CD14-positive monocyte (primary cell): Measurements from ENCODE around the gene NKG7. TPM values are rescaled to one million over a fixed set of nuclear protein-coding genes. Genes with fewer than 3 reads are reported as not detected.
A peak's percentile ranks its signal among the peaks of the same experiment; 100 is the strongest.
"Not testable (repeated sequence)": the region's sequence is repeated elsewhere in the genome, so short reads cannot be mapped to it uniquely, and the experiment has no call there.

Experiments
- DNase-seq, 3 donors: peaks; one replicate each; pipeline ENCODE4 v3.0.0-alpha.2; 2011 to 2022
- H2AFZ ChIP-seq: 2 replicates; pipeline ENCODE4 v1.6.0; 2012; ENCODE audit warnings: mild to moderate bottlenecking, low read depth, low read length, inconsistent platforms; ENCODE audit not compliant: insufficient read depth, poor library complexity, severe bottlenecking
- H3K27ac ChIP-seq, 2 donors: 1 replicate in 1 of 2; 2 replicates in 1 of 2; pipeline ENCODE4 v1.5.1; 2012 to 2013; ENCODE audit warnings: low read length in 2 of 2, control low read depth in 1 of 2, inconsistent platforms in 1 of 2, low read depth in 1 of 2, mild to moderate bottlenecking in 1 of 2
- H3K27me3 ChIP-seq, 2 donors: one replicate each; pipeline versions ENCODE4 v1.6.0 to v1.6.1; 2011 to 2013; ENCODE audit warnings: low read length in 2 of 2; ENCODE audit not compliant: control insufficient read depth in 2 of 2, insufficient read depth in 2 of 2
- H3K36me3 ChIP-seq, 2 donors: replicated peaks in 1 of 2; 1 replicate in 1 of 2; 2 replicates in 1 of 2; pipeline versions ENCODE4 v1.5.1 to v1.6.1; 2012 to 2013; ENCODE audit warnings: low read length in 2 of 2, control low read depth in 1 of 2, inconsistent platforms in 1 of 2, mild to moderate bottlenecking in 1 of 2; ENCODE audit not compliant: insufficient read depth in 2 of 2, control insufficient read depth in 1 of 2
- H3K4me1 ChIP-seq, 2 donors: 1 replicate in 1 of 2; 2 replicates in 1 of 2; pipeline versions ENCODE4 v1.5.1 to v1.6.1; 2012 to 2013; ENCODE audit warnings: low read length in 2 of 2, control low read depth in 1 of 2, inconsistent platforms in 1 of 2, mild to moderate bottlenecking in 1 of 2, moderate library complexity in 1 of 2; ENCODE audit not compliant: insufficient read depth in 2 of 2, control insufficient read depth in 1 of 2
- H3K4me2 ChIP-seq: replicated peaks from 2 replicates; pipeline ENCODE3; 2012; ENCODE audit warnings: low read length, moderate library complexity, mild to moderate bottlenecking; ENCODE audit not compliant: poor library complexity, severe bottlenecking; ENCODE audit errors: extremely low read depth
- H3K4me3 ChIP-seq, 3 experiments: fragments of 200-600 bp in 1 of 3; sonication (generic) in 1 of 3; replicated peaks in 1 of 3; 1 replicate in 2 of 3; 2 replicates in 1 of 3; pipeline ENCODE4 v1.5.1; 2011 to 2013; ENCODE audit warnings: low read length in 3 of 3, mild to moderate bottlenecking in 3 of 3, control low read depth in 2 of 3, low read depth in 2 of 3, inconsistent platforms in 1 of 3, moderate library complexity in 1 of 3
- H3K79me2 ChIP-seq: 2 replicates; pipeline ENCODE4 v1.6.0; 2012; ENCODE audit warnings: mild to moderate bottlenecking, control low read depth, inconsistent platforms, low read length, moderate library complexity; ENCODE audit not compliant: insufficient read depth
- H3K9ac ChIP-seq: 2 replicates; pipeline ENCODE4 v1.6.0; 2017; ENCODE audit warnings: low read length, mild to moderate bottlenecking; ENCODE audit not compliant: insufficient read depth, poor library complexity, severe bottlenecking
- H3K9me3 ChIP-seq, 2 donors: replicated peaks in 1 of 2; 1 replicate in 1 of 2; 2 replicates in 1 of 2; pipeline versions ENCODE4 v1.5.1 to v1.6.1; 2012 to 2013; ENCODE audit warnings: low read length in 2 of 2, control low read depth in 1 of 2; ENCODE audit not compliant: control insufficient read depth in 1 of 2, insufficient read depth in 1 of 2
- H4K20me1 ChIP-seq: 2 replicates; pipeline ENCODE4 v1.6.0; 2012; ENCODE audit warnings: mild to moderate bottlenecking, low read length, control low read depth, moderate library complexity; ENCODE audit not compliant: insufficient read depth
- H3K27ac Mint-ChIP-seq, 7 donors: one replicate each; pipeline ENCODE4 v1.8.0; 2020; ENCODE audit warnings: mild to moderate bottlenecking in 7 of 7, mixed read lengths in 7 of 7, moderate library complexity in 6 of 7, inconsistent platforms in 2 of 7
- H3K27me3 Mint-ChIP-seq, 3 donors: one replicate each; pipeline ENCODE4 v1.8.0; 2021 to 2022; ENCODE audit warnings: low read depth in 3 of 3, mild to moderate bottlenecking in 3 of 3, mixed read lengths in 3 of 3, moderate library complexity in 3 of 3, inconsistent platforms in 1 of 3
- H3K36me3 Mint-ChIP-seq, 2 donors: one replicate each; pipeline ENCODE4 v1.8.0; 2020; ENCODE audit warnings: mixed read lengths in 2 of 2, inconsistent platforms in 1 of 2, mild to moderate bottlenecking in 1 of 2
- H3K4me1 Mint-ChIP-seq: one replicate; pipeline ENCODE4 v1.8.0; 2020; ENCODE audit warnings: mild to moderate bottlenecking, mixed read lengths
- H3K4me3 Mint-ChIP-seq, 2 donors: one replicate each; pipeline ENCODE4 v1.8.0; 2020; ENCODE audit warnings: mild to moderate bottlenecking in 2 of 2, mixed read lengths in 2 of 2, moderate library complexity in 1 of 2
- H3K9me3 Mint-ChIP-seq, 7 donors: one replicate each; pipeline ENCODE4 v1.8.0; 2020 to 2022; ENCODE audit warnings: mixed read lengths in 7 of 7, mild to moderate bottlenecking in 6 of 7, moderate library complexity in 6 of 7, inconsistent platforms in 2 of 7
- CTCF ChIP-seq: fragments of 200-600 bp; IDR thresholded peaks from one replicate; pipeline ENCODE4 v1.8.0; 2022; ENCODE audit warnings: antibody characterized with exemption, mild to moderate bottlenecking
- WGBS: methylation state at CpG from one replicate; pipeline ENCODE4 v1.1.5; 2013; ENCODE audit warnings: missing lambda C conversion rate; ENCODE audit not compliant: insufficient coverage; 5-methylcytosine and 5-hydroxymethylcytosine counted together
- intact Hi-C, 2 donors: fragments of 100-400 bp; cut with micrococcal nuclease; formaldehyde crosslinking; loops; one replicate each; pipeline versions ENCODE4 v1.15.0 to v1.15.1; 2023
- polyA plus RNA-seq, 3 donors: library from polyadenylated mRNA; depleted of rRNA in 1 of 3; unstranded in 2 of 3; stranded (reverse) in 1 of 3; fragments of 300-500 nt in 2 of 3; fragments of >200 nt in 1 of 3; fragmentation: Illumina TruSeq in 2 of 3; gene quantifications; 1 replicate in 2 of 3; 2 replicates in 1 of 3; pipeline ENCODE4 v1.2.3, GENCODE V29; 2012 to 2021

NKG7 gene
- polyA plus RNA-seq, 3 donors: 11.1 to 19.9 (median 16.4) TPM

- H3K4me3 ChIP-seq: peak overlapping the region in 1 of 3 experiments; percentile 11
- H3K27me3 ChIP-seq: peaks cover 0 to 9% of the 10 kb centered on the region in 2 donors
- no peak for TF ChIP-seq CTCF
- H3K9me3 Mint-ChIP-seq: peaks cover 0 to 13% (median 1%) of the 10 kb centered on the region in 7 donors
- peaks cover 0 to 2% of the 10 kb centered on the region in 2 donors for H3K36me3 Mint-ChIP-seq
- no peak overlapping the region for H3K9ac ChIP-seq
- 2% methylated on average over 29 of the region's 39 CpGs for WGBS
- peaks cover 9 to 24% (median 18%) of the 10 kb centered on the region in 3 donors for H3K27me3 Mint-ChIP-seq
- no peak overlapping the region for H2AFZ ChIP-seq
- peaks cover 48 to 55% of the 10 kb centered on the region in 2 donors for H3K4me1 ChIP-seq
- H3K4me1 Mint-ChIP-seq: peaks cover 42% of the 10 kb centered on the region
- peak overlapping the region in 1 of 2 donors; percentile 59 for H3K4me3 Mint-ChIP-seq
- H3K27ac ChIP-seq: no peak overlapping the region
- H3K79me2 ChIP-seq: peaks cover under 1% of the 10 kb centered on the region
- intact Hi-C loops: loop anchor here (2.0 to 10.0 kb wide), 3 partner anchors 15 to 403 kb away; no protein-coding TSS in a partner anchor
- DNase-seq: no peak
- no peak overlapping the region for H3K27ac Mint-ChIP-seq
- no peaks in the 10 kb centered on the region for H4K20me1 ChIP-seq
- peak overlapping the region; percentile 15 for H3K4me2 ChIP-seq
- H3K9me3 ChIP-seq: no peaks in the 10 kb centered on the region
- no peaks in the 10 kb centered on the region for H3K36me3 ChIP-seq
Measured at GRCh38 chr19:51421229-51422052, 49.0 kb upstream of the NKG7 start.

- H3K4me3 Mint-ChIP-seq, H3K27ac Mint-ChIP-seq, H3K4me2 ChIP-seq, H3K27me3 ChIP-seq, H3K9me3 ChIP-seq, H3K36me3 Mint-ChIP-seq, H3K79me2 ChIP-seq, H3K4me3 ChIP-seq, H4K20me1 ChIP-seq, H3K36me3 ChIP-seq, H3K9ac ChIP-seq, H3K27ac ChIP-seq, DNase-seq, H2AFZ ChIP-seq: not testable (repeated sequence)
- peaks cover 43% of the 10 kb centered on the region for H3K4me1 Mint-ChIP-seq
- 92% methylated on average over 5 of the region's 11 CpGs for WGBS
- H3K4me1 ChIP-seq: peaks cover 51 to 57% of the 10 kb centered on the region in 2 donors
- intact Hi-C loops: loop anchor here in 1 of 2 donors (10.0 kb wide), 1 partner anchor 404 kb away; no protein-coding TSS in a partner anchor
- H3K27me3 Mint-ChIP-seq: peaks cover 9 to 22% (median 19%) of the 10 kb centered on the region in 3 donors
- peaks cover 0 to 13% (median 1%) of the 10 kb centered on the region in 7 donors for H3K9me3 Mint-ChIP-seq
Measured at GRCh38 chr19:51420511-51420910, 48.1 kb upstream of the NKG7 start.
